Measurements from ENCODE around the gene CA5A.
A peak's percentile ranks its signal among the peaks of the same experiment; 100 is the strongest.
"Not testable (repeated sequence)": the region's sequence is repeated elsewhere in the genome, so short reads cannot be mapped to it uniquely, and the experiment has no call there.

CA5A gene

GRCh38 chr16:87888346-87888745, 48.0 kb downstream of the CA5A start:
- DNase-seq: not testable (repeated sequence)

GRCh38 chr16:87887931-87888330, 48.4 kb downstream of the CA5A start:
- not testable (repeated sequence) for DNase-seq

- DNase-seq: not testable (repeated sequence)
Measured at GRCh38 chr16:87885371-87885967, 50.9 kb downstream of the CA5A start.

GRCh38 chr16:87882436-87883019, 53.8 kb downstream of the CA5A start:
- DNase-seq: no peak

GRCh38 chr16:87881324-87882200, 54.8 kb downstream of the CA5A start:
- DNase-seq: no peak

- no peak for DNase-seq
Measured at GRCh38 chr16:87880117-87880696, 56.1 kb downstream of the CA5A start.

GRCh38 chr16:87879411-87880013, 56.8 kb downstream of the CA5A start:
- not testable (repeated sequence) for DNase-seq

- no peak for DNase-seq
Measured at GRCh38 chr16:87878704-87879103, 57.6 kb downstream of the CA5A start.

GRCh38 chr16:87877942-87878507, 58.3 kb downstream of the CA5A start:
- DNase-seq: no peak

GRCh38 chr16:87874639-87875427, 61.5 kb downstream of the CA5A start:
- no peak for DNase-seq

- DNase-seq: not testable (repeated sequence)
Measured at GRCh38 chr16:87870418-87871291, 65.7 kb downstream of the CA5A start.

GRCh38 chr16:87869879-87870417, 66.4 kb downstream of the CA5A start:
- not testable (repeated sequence) for DNase-seq

- peak; percentile 89 for DNase-seq
Measured at GRCh38 chr16:87869061-87869878, 67.1 kb downstream of the CA5A start, which contains the start of gene SLC7A5. SLC7A5 (minus strand) TSS chr16:87869507; CDS start chr16:87869422, 85 bp downstream.

GRCh38 chr16:87868254-87869029, 67.9 kb downstream of the CA5A start:
- DNase-seq: peak; percentile 78

- peak; percentile 77 for DNase-seq
Measured at GRCh38 chr16:87865902-87866555, 70.3 kb downstream of the CA5A start.

GRCh38 chr16:87864331-87864989, 71.9 kb downstream of the CA5A start:
- no peak for DNase-seq

GRCh38 chr16:87863327-87863635, 73.0 kb downstream of the CA5A start:
- DNase-seq: not testable (repeated sequence)

All from CD4-positive, alpha-beta T cell treated with Interleukin-17A for 1 hour (primary cell).